HG03103 (cell line): ENCODE measurements around the gene RNF40.

ENCODE experiments used
- ATAC-seq: cut with Tn5 transposase; IDR thresholded peaks from one replicate; pipeline ENCODE4 v1.9.1; 2021; ENCODE audit warnings: low read depth; ENCODE audit not compliant: unreplicated experiment

The RNF40 gene

DNA sequence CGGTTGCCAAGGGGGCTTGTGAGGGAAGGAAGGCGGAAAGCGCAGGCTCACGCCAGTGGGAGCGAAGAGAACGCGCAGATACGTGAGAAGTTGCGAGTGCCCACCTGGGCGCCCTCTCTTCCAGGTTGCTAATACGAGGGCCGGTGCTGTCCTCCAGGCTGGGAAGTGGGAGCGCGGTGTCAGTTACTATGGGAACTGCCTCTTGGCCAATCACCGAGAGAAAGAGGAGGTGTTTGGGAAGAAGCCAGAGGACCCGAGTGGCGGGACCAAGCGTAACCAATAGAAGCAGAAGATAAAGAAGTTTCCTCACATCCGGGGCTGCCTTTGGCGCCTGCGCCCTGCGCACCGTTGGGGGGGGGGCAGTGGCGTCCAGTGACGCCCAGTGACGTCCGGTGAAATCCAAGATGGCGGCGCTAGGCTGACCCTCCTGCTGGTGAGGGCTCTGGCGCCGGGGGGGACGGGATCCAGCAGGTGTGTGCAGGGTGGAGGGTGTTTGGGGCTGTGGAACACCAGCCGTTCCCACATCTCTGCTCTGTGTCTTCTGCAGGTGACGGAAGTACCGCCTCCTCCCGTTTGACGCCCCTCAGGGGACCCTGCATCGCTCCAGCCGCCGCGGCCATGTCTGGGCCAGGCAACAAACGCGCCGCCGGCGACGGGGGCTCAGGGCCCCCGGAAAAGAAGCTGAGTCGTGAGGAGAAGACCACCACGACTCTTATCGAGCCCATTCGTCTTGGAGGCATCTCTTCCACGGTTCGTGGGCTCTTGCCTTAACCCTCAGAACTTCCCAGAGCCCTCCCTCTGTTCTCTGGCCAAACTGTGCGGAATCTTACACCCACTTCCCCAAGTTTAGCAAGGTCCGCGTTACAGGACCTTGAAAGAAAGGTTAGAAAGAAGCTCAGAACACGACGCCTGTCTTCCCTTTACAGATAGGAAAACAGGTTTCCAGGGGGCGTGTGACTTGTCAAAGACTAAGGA is at the start of gene RNF40, which contains the start of gene CFAP119:
RNF40 (plus strand) TSS at position 395 of the 975 bp plus-strand sequence; CDS start at position 619, 224 bp downstream.
CFAP119 (minus strand) TSS at position 135 of the 975 bp plus-strand sequence. CDS start 314 bp downstream, outside the sequence.
- ATAC-seq = peak; percentile 81

DNA sequence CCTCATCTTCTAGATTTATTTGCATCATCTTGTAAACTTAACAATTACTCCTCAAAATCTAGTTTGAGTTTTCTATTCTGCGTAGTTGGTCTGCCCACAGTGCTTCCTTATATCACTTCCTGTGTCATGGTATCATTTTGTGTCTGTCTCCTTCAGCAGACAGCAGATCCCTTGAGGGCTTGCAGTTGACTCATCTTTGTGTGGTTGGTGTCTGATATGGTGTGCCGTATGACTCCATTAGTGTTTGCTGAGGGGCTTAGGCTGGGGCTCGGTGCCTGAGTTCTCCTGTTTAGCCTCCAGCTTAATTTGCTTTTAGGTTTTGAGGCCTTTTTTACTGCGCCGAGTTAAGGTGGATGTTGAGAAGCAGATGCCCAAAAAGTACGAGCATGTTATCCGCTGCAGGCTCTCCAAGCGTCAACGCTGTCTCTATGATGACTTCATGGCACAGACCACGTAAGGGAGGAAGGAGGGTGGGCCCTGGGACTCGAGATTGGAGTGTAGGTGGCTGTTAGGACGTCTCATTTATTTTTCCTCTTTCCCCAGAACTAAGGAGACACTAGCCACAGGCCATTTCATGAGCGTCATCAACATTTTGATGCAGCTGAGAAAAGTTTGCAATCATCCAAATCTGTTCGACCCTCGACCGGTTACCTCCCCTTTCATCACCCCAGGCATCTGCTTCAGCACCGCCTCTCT is 46.2 kb upstream of the RNF40 start:
- ATAC-seq = no peak

DNA sequence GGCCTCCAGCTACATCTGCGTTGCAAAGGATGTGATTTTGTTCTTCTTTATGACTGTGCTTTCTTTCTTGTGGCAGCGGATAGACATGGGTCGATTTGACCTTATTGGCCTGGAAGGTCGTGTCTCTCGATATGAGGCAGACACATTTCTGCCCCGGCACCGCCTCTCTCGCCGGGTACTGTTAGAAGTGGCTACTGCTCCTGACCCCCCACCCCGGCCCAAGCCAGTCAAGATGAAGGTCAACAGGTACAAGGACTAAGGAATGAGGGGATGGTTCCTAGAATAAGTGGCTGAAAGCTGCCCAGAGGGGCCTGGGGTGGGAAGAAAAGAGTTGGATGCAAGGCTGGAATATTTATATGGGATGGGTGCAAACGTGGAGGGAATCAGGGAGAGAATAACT is 42.0 kb upstream of the RNF40 start:
- no peak for ATAC-seq

DNA sequence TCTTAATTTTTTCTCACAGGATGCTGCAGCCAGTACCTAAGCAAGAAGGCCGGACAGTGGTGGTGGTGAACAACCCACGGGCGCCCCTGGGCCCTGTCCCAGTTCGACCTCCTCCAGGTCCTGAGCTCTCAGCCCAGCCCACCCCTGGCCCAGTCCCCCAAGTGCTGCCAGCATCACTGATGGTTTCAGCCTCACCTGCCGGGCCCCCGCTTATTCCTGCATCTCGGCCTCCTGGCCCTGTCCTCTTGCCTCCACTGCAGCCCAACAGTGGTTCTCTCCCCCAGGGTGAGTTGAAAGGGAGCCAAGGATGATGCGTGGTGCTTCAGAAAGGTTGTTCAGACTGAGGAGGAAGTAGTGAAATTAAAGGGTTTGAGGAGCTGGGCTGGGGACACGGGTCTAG is 41.4 kb upstream of the RNF40 start:
- no peak for ATAC-seq

DNA sequence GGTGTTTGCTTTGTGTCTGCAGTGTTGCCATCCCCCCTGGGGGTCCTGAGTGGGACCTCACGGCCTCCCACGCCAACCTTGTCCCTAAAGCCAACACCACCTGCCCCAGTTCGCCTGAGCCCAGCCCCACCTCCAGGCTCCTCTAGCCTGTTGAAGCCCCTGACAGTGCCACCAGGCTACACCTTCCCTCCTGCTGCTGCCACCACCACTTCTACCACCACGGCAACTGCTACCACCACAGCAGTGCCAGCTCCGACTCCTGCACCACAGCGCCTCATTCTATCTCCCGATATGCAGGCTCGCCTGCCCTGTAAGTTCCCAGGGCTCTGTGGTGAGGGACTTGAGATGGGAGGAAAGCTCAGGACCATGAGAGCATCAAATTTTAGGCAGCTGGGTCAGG is 41.0 kb upstream of the RNF40 start:
- ATAC-seq = no peak

DNA sequence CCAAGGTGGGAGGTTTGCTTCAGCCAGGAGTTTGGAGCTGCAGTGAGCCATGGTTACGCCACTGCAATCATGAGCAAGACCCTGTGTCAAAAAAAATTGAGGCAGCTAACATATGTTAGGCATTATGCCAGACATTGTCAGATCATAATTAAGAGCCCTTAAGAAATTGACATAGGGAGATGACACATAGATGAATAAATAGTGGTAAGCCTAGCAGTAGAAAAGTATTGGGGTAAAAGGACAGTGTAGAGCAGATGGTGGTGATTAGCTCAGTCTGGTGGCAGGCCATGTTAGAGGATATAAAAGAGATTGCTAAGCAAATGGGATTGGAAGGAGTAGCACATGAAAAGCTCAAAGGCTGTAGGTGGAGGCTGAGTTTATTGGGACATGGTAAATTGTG is 40.5 kb upstream of the RNF40 start:
- ATAC-seq = no peak

DNA sequence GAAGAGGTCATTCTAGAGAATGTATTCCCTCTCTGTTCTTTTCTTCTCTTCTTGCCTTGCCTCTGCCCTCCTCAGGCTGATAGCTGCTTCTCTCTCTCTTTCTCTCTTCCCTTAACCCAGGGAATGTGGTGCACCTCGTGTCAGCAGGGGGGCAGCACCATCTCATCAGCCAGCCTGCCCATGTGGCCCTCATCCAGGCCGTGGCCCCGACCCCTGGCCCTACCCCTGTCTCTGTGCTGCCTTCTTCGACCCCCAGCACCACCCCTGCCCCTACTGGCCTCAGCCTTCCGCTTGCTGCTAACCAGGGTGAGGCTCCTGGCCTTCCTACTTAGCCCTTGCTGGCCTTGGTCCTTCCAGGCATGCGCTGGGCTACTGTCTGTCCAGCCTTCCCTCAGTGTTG is 39.7 kb upstream of the RNF40 start:
- ATAC-seq = no peak

DNA sequence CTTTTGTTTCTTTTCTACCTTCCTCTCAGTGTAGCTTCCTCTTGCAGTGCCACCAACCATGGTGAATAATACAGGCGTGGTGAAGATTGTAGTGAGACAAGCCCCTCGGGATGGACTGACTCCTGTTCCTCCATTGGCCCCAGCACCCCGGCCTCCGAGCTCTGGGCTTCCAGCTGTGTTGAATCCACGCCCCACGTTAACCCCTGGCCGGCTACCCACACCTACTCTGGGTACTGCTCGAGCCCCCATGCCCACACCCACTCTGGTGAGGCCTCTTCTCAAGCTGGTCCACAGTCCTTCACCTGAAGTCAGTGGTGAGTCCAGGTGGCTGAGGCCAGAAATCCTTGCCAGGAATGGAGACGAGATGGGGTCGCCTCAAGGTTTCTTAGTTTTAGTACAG is 39.2 kb upstream of the RNF40 start:
- no peak for ATAC-seq

DNA sequence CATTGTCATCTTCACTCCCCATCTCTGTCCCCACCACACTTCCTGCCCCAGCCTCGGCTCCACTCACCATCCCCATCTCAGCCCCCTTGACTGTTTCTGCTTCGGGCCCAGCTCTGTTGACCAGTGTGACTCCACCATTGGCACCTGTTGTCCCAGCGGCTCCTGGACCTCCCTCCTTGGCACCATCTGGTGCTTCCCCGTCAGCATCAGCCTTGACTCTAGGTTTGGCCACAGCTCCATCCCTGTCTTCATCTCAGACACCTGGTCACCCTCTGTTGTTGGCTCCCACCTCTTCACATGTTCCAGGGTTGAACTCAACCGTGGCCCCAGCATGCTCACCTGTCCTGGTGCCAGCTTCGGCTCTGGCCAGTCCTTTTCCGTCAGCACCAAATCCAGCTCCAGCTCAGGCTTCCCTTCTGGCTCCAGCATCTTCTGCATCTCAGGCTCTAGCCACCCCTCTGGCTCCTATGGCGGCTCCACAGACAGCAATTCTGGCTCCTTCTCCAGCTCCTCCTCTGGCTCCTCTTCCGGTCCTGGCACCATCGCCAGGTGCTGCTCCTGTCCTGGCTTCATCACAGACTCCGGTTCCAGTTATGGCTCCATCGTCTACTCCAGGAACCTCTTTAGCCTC is 38.3 kb upstream of the RNF40 start:
- ATAC-seq = no peak

DNA sequence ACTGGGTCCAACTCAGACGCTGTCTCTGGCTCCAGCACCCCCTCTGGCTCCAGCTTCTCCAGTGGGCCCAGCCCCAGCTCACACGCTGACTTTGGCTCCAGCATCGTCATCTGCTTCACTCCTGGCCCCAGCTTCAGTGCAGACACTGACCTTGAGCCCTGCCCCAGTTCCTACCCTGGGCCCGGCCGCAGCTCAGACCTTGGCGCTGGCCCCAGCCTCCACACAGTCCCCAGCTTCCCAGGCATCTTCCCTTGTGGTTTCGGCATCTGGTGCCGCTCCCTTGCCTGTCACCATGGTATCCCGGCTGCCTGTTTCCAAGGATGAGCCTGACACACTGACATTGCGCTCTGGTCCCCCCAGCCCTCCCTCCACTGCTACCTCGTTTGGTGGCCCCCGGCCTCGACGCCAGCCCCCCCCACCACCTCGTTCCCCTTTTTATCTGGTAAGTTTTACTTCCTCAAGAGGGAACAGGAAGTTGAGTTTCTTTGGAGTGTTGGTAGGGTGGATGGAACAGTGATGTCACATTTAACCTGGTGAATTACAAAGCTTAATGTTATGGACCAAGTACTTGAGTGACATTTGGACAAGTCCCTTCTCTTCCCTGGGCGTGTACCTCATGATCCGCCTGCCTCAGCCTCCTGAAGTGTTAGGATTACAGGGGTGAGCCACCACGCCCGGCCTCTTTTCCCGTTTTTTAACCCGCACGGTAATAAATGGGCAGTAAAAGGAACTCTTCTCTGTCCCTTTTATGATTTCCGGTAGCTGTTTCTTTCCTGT is 37.3 kb upstream of the RNF40 start:
- ATAC-seq = no peak

DNA sequence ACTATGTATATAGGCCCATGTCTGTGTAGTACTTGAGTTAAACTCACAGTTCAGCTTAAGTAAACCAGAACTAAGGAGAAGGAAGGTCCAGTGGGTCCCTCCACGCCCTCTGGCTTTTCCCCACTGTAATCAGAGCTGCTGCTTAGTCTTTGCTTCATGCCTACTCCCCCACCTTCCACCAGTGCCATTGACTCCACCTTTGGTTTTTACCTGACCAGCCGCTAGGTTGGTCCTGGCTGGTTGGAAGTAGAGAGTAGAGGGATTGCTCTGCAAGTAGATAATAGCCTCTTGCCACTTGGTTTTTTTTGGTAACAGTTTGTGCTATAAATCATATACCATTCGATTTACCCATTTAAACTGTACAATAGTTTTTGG is 36.7 kb upstream of the RNF40 start:
- no peak for ATAC-seq

DNA sequence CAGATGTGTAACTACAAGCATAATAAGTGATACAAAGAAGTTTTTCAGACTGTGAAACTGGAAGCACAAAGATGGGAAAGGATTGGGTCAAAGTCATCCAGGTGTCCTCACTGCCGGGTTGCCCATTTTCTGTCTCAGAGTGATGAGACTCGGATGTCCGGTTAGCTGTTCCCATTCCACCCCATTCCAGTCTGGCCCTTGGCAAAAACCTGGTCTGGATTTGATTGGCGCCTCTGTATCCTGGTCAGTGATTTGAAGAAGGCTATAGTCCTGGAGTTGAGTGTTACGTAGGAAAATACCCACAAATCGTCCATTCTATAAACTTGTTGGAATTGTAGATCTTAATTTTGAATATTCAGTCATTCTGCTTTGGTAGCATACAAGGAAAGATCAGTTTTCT is 33.8 kb upstream of the RNF40 start:
- no peak for ATAC-seq

DNA sequence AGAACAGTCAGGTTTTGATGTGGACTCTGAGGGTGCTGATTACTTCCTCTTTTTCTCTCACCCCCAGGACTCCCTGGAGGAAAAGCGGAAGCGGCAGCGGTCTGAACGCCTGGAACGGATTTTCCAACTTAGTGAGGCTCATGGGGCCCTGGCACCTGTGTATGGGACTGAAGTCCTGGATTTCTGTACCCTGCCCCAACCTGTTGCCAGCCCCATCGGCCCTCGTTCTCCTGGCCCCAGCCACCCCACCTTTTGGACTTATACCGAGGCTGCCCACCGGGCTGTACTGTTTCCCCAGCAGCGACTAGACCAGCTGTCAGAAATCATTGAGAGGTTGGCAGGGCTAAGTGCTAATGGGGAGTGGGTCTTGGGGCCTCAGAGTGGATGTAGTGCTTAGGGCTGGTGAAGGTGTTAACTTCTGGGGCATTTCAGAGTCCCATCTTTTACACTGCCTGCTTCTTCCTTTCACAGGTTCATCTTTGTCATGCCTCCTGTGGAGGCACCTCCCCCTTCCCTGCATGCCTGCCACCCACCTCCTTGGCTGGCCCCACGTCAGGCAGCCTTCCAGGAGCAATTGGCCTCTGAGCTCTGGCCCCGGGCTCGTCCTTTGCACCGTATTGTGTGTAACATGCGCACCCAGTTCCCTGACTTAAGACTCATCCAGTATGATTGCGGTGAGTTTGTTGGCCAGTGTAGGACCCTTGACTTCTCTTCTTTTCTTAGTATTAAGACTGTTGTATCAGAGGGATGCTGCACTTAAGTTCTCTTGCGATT is 33.0 kb upstream of the RNF40 start:
- no peak for ATAC-seq

DNA sequence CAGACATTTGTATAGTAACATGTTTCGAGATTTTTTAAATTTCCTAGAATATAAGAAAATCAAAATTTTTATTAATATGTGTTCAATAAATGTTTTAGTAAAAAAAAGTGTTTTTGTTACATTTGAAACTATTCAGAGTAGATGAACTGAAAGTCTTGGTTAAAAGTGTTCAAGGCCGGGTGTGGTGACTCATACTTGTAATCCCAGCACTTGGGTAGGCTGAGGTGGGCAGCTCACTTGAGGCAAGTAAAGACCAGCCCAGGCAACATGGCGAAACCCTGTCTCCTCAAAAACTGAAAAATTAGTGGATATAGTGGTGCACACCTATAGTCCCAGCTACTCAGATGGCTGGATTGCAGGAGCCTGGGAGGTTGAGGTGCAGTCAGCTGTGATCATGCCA is 30.7 kb upstream of the RNF40 start:
- no peak for ATAC-seq

DNA sequence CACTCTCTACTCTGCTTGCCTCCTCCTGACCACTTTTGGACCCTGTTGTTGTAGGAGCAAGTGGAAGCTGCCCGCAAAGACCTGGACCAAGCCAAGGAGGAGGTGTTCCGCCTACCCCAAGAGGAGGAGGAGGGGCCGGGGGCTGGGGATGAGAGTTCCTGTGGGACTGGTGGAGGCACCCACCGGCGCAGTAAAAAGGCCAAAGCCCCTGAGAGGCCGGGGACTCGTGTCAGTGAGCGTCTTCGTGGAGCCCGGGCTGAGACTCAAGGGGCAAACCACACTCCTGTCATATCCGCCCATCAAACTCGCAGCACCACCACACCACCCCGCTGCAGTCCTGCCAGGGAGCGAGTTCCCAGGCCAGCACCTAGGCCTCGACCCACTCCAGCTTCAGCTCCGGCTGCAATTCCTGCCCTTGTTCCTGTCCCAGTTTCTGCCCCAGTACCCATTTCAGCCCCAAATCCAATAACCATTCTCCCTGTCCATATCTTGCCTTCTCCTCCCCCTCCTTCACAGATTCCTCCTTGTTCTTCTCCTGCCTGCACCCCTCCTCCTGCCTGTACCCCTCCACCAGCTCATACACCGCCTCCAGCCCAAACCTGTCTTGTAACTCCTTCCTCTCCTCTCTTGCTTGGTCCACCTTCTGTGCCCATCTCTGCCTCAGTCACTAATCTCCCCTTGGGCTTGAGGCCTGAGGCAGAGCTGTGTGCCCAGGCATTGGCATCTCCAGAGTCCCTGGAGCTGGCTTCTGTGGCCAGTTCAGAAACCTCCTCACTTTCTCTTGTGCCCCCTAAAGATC is 24.9 kb upstream of the RNF40 start:
- ATAC-seq = no peak

DNA sequence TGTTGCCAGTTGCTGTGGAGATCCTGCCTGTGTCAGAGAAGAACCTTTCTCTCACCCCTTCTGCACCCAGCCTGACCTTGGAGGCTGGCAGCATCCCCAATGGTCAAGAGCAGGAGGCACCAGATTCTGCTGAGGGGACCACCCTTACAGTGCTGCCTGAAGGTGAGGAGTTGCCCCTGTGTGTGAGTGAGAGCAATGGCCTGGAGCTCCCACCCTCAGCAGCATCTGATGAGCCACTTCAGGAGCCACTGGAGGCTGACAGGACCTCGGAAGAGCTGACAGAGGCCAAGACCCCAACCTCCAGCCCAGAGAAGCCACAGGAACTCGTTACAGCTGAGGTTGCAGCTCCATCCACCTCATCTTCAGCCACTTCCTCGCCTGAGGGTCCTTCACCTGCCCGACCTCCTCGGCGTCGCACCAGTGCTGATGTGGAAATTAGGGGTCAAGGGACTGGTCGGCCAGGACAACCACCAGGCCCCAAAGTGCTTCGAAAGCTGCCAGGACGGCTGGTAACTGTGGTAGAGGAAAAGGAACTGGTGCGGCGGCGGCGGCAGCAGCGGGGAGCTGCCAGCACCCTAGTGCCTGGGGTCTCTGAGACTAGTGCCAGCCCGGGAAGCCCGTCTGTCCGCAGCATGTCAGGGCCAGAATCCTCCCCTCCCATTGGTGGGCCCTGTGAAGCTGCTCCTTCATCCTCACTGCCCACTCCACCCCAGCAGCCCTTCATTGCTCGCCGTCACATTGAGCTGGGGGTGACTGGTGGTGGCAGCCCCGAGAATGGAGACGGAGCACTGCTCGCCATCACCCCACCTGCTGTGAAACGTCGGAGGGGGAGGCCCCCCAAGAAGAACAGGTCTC is 24.1 kb upstream of the RNF40 start:
- ATAC-seq = no peak

DNA sequence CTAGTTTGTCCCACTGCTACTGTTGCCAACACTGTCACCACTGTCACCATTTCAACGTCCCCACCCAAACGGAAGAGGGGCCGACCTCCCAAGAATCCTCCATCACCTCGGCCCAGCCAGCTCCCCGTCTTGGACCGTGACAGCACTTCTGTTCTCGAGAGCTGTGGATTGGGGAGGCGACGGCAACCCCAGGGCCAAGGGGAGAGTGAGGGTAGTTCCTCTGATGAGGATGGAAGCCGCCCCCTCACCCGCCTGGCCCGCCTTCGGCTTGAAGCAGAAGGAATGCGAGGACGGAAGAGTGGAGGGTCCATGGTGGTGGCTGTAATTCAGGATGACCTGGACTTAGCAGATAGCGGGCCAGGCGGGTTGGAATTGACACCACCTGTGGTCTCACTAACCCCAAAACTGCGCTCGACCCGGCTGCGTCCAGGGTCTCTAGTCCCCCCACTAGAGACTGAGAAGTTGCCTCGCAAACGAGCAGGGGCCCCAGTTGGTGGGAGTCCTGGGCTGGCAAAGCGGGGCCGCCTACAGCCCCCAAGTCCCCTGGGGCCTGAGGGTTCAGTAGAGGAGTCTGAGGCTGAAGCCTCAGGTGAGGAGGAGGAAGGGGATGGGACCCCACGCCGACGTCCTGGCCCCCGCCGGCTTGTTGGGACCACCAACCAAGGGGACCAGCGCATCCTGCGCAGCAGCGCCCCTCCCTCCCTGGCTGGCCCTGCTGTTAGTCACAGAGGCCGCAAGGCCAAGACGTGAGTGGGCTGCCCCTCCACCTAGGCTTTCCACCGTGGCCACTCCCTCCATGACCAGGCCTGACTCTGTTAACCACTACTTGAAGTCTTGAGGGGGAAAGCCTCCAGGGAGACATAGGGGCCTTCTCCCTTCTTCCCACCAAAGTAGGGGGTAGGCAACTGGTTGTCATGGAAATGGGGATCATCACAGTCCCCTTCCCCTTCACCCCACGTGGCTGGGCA is 22.9 kb upstream of the RNF40 start:
- no peak for ATAC-seq
